SK-N-SH (cell line): ENCODE data around the gene MICAL2. TPM values are rescaled to one million over a fixed set of nuclear protein-coding genes. Genes with fewer than 3 reads are reported as not detected.

Experiments used
- CTCF ChIA-PET: fragments of 300-600, 350-600 bp; formaldehyde crosslinking; extraction: SDS; loops from one replicate; lab custom pipeline; 2021; lab: Yijun Ruan, JAX
- POLR2A ChIA-PET: fragments of 350-600 bp; sonication (Branson Sonifier 250); formaldehyde crosslinking; extraction: SDS; loops from one replicate; lab custom pipeline; 2020; ENCODE audit warnings: antibody characterized with exemption, inconsistent platforms; lab: Yijun Ruan, JAX
- DNase-seq: peaks from one replicate; pipeline ENCODE4 v3.0.0; 2012
- H2AFZ ChIP-seq: fragments of 200-600 bp; sonication (generic); 2 replicates; pipeline ENCODE4 v1.8.1; 2016; ENCODE audit warnings: antibody characterized with exemption, mild to moderate bottlenecking, low read depth
- H3F3A ChIP-seq: fragments of 200-600 bp; sonication (generic); replicated peaks from 2 replicates; pipeline ENCODE3; 2016; ENCODE audit warnings: antibody characterized with exemption, mild to moderate bottlenecking; ENCODE audit not compliant: insufficient read depth
- H3K27ac ChIP-seq, 2 experiments: fragments of 200-500 bp in 1 of 2; fragments of 200-600 bp in 1 of 2; sonication (Bioruptor generic) in 1 of 2; sonication (generic), shearing (Covaris generic) in 1 of 2; 2 replicates each; pipeline versions ENCODE4 v1.5.1 to v1.6.1; 2014 to 2016; ENCODE audit warnings: low read depth in 2 of 2, inconsistent platforms in 1 of 2, low read length in 1 of 2, mild to moderate bottlenecking in 1 of 2, mixed read lengths in 1 of 2
- H3K27me3 ChIP-seq: fragments of 200-600 bp; sonication (generic), shearing (Covaris generic); 2 replicates; pipeline ENCODE4 v1.6.1; 2016; ENCODE audit warnings: mixed run types; ENCODE audit not compliant: insufficient read depth
- H3K36me3 ChIP-seq, 2 experiments: fragments of 200-500 bp in 1 of 2; fragments of 200-600 bp in 1 of 2; sonication (Bioruptor generic) in 1 of 2; sonication (generic) in 1 of 2; replicated peaks in 1 of 2; 2 replicates each; pipeline versions ENCODE3 to v1.5.1; 2014 to 2016; ENCODE audit warnings: low read length in 1 of 2, mild to moderate bottlenecking in 1 of 2; ENCODE audit not compliant: insufficient read depth in 2 of 2, control insufficient read depth in 1 of 2
- H3K4me1 ChIP-seq, 2 experiments: fragments of 200-500 bp in 1 of 2; fragments of 200-600 bp in 1 of 2; sonication (Bioruptor generic) in 1 of 2; sonication (generic), shearing (Covaris generic) in 1 of 2; 2 replicates each; pipeline versions ENCODE4 v1.5.1 to v1.6.1; 2014 to 2016; ENCODE audit warnings: low read depth in 1 of 2, low read length in 1 of 2, mixed run types in 1 of 2; ENCODE audit not compliant: insufficient read depth in 2 of 2, control insufficient read depth in 1 of 2
- H3K4me2 ChIP-seq: fragments of 200-600 bp; sonication (generic), shearing (Covaris generic); 2 replicates; pipeline ENCODE4 v1.6.1; 2017; ENCODE audit warnings: mixed run types
- H3K4me3 ChIP-seq, 2 experiments: fragments of 200-500 bp in 1 of 2; fragments of 200-600 bp in 1 of 2; sonication (Bioruptor generic) in 1 of 2; sonication (generic), shearing (Covaris generic) in 1 of 2; 2 replicates each; pipeline versions ENCODE4 v1.5.1 to v1.8.1; 2014 to 2016; ENCODE audit warnings: low read depth in 2 of 2, inconsistent platforms in 1 of 2, low read length in 1 of 2, mild to moderate bottlenecking in 1 of 2, mixed read lengths in 1 of 2, moderate library complexity in 1 of 2
- H3K79me2 ChIP-seq: fragments of 200-600 bp; sonication (generic); 2 replicates; pipeline ENCODE4 v1.8.1; 2017; ENCODE audit warnings: mild to moderate bottlenecking; ENCODE audit not compliant: insufficient read depth
- H3K9ac ChIP-seq: fragments of 200-600 bp; sonication (generic); 2 replicates; pipeline ENCODE4 v1.6.1; 2017; ENCODE audit warnings: mixed run types
- H3K9me2 ChIP-seq: fragments of 200-600 bp; sonication (generic); 2 replicates; pipeline ENCODE4 v1.6.1; 2017; ENCODE audit warnings: mixed run types
- H3K9me3 ChIP-seq: fragments of 200-600 bp; sonication (generic); 2 replicates; pipeline ENCODE4 v1.6.1; 2017; ENCODE audit warnings: mixed run types, mild to moderate bottlenecking, moderate library complexity
- H4K20me1 ChIP-seq: fragments of 200-600 bp; sonication (generic); 2 replicates; pipeline ENCODE4 v1.6.1; 2017; ENCODE audit warnings: mild to moderate bottlenecking, mixed run types; ENCODE audit not compliant: insufficient read depth
- CHD2 ChIP-seq: fragments of 150-350 bp; IDR thresholded peaks from 2 replicates; pipeline ENCODE4 v1.6.1; 2018; ENCODE audit warnings: low read length; ENCODE audit not compliant: partially characterized antibody
- FOXJ3 ChIP-seq: sonication (generic); formaldehyde crosslinking; IDR thresholded peaks from 2 replicates; pipeline ENCODE4 v1.5.1; 2020; ENCODE audit warnings: mild to moderate bottlenecking, missing genetic modification reagents
- GABPA ChIP-seq: IDR thresholded peaks from 2 replicates; pipeline ENCODE4 v1.4.0; 2012; ENCODE audit warnings: low read depth, mild to moderate bottlenecking
- JUND ChIP-seq: IDR thresholded peaks from 2 replicates; pipeline ENCODE4 v1.4.0; 2012
- NFIC ChIP-seq: IDR thresholded peaks from 2 replicates; pipeline ENCODE4 v1.4.0; 2012; ENCODE audit warnings: borderline replicate concordance
- POLR2AphosphoS5 ChIP-seq: IDR thresholded peaks from 2 replicates; pipeline ENCODE4 v1.6.1; 2012; ENCODE audit warnings: low read depth, low read length
- RCOR1 ChIP-seq: fragments of 150-350 bp; IDR thresholded peaks from 2 replicates; pipeline ENCODE4 v1.6.1; 2017; ENCODE audit warnings: antibody characterized with exemption, low read length
- SIN3A ChIP-seq: IDR thresholded peaks from 2 replicates; pipeline ENCODE4 v1.6.1; 2012; ENCODE audit warnings: low read depth, mild to moderate bottlenecking, low read length, moderate library complexity, borderline replicate concordance
- TCF12 ChIP-seq: IDR thresholded peaks from 2 replicates; pipeline ENCODE4 v1.4.0; 2012
- YY1 ChIP-seq: IDR thresholded peaks from 2 replicates; pipeline ENCODE4 v1.4.0; 2012; ENCODE audit warnings: low read depth, mild to moderate bottlenecking
- WGBS: methylation state at CpG from one replicate; pipeline ENCODE4 v1.1.6; 2017; ENCODE audit warnings: low lambda C conversion rate; 5-methylcytosine and 5-hydroxymethylcytosine counted together
- polyA plus RNA-seq, 3 experiments: library from polyadenylated mRNA; depleted of rRNA; stranded (reverse); fragments of >200 nt; gene quantifications; 2 replicates each; pipeline ENCODE4 v1.2.3, GENCODE V29; 2012
- TF ChIP-seq, protein P1 (sequence below): fragments of 200-600 bp; sonication (generic); IDR thresholded peaks from 2 replicates; pipeline ENCODE4 v1.6.1; 2017; ENCODE audit warnings: antibody characterized with exemption, mild to moderate bottlenecking, moderate library complexity
- TF ChIP-seq, protein P2 (sequence below): IDR thresholded peaks from 2 replicates; pipeline ENCODE4 v1.4.0; 2012; ENCODE audit warnings: low read depth, borderline replicate concordance
- TF ChIP-seq, protein P3 (sequence below): fragments of 150-350 bp; IDR thresholded peaks from 2 replicates; pipeline ENCODE4 v1.6.1; 2017; ENCODE audit warnings: antibody characterized with exemption, low read length, low read depth, borderline replicate concordance

Gene MICAL2
- polyA plus RNA-seq, 1 of the 3 experiments (the other 2 are of a cell fraction), result 54.6 TPM

DNA sequence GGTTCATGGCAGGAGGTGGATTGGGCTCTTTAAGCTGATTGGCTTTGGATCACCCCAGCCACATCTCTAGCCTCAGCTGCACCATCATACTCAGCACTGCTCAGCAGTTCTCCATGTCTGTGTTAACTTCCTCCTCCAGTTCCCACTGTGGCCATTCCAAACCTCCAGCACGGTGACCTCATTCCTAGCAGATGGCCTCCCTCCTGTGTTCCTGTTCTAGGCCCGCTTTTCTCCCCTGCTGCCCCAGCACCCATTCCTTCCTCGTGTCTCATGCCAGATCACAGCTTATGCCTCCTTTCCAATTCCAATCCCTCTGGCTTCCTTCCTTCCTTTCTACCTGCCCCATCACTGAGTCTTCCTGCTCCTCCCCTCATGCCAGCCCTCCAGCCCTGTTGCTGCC lies 96.1 kb downstream of the MICAL2 start (continued):
- no peak for TF ChIP-seq CHD2
- TF ChIP-seq, protein P1, sequence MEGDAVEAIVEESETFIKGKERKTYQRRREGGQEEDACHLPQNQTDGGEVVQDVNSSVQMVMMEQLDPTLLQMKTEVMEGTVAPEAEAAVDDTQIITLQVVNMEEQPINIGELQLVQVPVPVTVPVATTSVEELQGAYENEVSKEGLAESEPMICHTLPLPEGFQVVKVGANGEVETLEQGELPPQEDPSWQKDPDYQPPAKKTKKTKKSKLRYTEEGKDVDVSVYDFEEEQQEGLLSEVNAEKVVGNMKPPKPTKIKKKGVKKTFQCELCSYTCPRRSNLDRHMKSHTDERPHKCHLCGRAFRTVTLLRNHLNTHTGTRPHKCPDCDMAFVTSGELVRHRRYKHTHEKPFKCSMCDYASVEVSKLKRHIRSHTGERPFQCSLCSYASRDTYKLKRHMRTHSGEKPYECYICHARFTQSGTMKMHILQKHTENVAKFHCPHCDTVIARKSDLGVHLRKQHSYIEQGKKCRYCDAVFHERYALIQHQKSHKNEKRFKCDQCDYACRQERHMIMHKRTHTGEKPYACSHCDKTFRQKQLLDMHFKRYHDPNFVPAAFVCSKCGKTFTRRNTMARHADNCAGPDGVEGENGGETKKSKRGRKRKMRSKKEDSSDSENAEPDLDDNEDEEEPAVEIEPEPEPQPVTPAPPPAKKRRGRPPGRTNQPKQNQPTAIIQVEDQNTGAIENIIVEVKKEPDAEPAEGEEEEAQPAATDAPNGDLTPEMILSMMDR, result no peak
- TF ChIP-seq POLR2AphosphoS5, result no peak
- TF ChIP-seq, protein P2, sequence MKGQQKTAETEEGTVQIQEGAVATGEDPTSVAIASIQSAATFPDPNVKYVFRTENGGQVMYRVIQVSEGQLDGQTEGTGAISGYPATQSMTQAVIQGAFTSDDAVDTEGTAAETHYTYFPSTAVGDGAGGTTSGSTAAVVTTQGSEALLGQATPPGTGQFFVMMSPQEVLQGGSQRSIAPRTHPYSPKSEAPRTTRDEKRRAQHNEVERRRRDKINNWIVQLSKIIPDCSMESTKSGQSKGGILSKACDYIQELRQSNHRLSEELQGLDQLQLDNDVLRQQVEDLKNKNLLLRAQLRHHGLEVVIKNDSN, result no peak
- TF ChIP-seq, all 33 proteins: peak for 0

DNA sequence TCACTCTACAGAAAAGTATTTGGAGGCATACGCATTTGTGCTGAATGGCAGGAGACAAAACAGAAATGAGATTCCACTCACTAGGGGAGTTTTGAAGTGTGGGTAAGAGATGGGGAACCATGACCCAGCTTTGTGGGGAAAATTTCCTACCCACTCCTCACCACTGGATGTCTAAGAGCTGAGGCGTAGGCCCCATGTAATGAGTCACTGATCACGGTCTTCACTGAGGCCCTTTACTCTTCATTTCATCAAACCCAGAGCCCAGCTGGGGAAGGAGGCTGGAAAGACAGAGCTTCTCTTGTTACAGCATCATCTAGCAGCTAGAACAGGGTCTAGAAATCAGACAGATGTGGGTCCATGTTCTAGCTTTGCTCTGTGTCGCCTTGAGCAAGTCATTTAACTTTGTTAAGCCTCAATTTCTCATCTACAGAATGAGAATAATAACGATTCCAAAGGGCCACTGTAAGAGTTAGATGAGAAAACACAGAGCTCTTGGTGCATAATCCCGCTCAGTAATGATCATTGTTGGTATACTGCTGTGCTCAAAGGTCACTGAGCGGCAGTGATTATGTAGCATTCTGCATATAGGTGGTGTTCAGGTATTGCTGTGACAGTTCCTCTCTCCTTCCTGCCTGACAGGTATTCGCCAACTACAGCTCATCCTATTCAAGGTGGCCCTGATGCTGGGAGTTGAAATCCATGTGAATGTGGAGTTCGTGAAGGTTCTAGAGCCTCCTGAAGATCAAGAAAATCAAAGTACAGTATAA lies 97.2 kb downstream of the MICAL2 start:
- Histone ChIP-seq H3K27me3 (no peaks in the 10 kb centered on the region), H4K20me1 (no peaks in the 10 kb centered on the region), H3K79me2 (peaks cover 88% of the 10 kb centered on the region), H3K4me2 (no peak overlapping the region)
- CTCF ChIA-PET, result interaction anchor here (1.0 to 1.3 kb wide), 3 partner anchors 10 to 29 kb away, joined by 3 read pairs; no protein-coding TSS in a partner anchor
- no peak for DNase-seq
- TF ChIP-seq JUND (0 out of 2 replicates have a peak, but pooled peaks have one; percentile 25), TCF12 (peak; percentile 41; the same call in 1 of the 2 replicates), FOXJ3 (CRISPR knock-in tag) (no peak), NFIC (no peak), SIN3A (no peak), YY1 (no peak), GABPA (no peak), RCOR1 (no peak), POLR2AphosphoS5 (no peak)
- TF ChIP-seq, protein P3, sequence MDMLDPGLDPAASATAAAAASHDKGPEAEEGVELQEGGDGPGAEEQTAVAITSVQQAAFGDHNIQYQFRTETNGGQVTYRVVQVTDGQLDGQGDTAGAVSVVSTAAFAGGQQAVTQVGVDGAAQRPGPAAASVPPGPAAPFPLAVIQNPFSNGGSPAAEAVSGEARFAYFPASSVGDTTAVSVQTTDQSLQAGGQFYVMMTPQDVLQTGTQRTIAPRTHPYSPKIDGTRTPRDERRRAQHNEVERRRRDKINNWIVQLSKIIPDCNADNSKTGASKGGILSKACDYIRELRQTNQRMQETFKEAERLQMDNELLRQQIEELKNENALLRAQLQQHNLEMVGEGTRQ, result no peak
- TF ChIP-seq, all 33 proteins: peak for 2
- Histone ChIP-seq H3K9ac (peak overlapping the region; percentile 5; the same call in 1 of the 2 replicates), H3K4me1 (peaks cover 0 to 2% of the 10 kb centered on the region in 2 experiments; a peak in 1 of 4 replicates), H2AFZ (no peak overlapping the region), H3K27ac (peak overlapping the region in 1 of 2 experiments; percentile 100; a peak in 2 of 4 replicates), H3K9me3 (no peaks in the 10 kb centered on the region), H3F3A (peaks cover 9% of the 10 kb centered on the region), H3K36me3 (peaks cover 31 to 83% of the 10 kb centered on the region in 2 experiments), H3K4me3 (no peak overlapping the region), H3K9me2 (no peaks in the 10 kb centered on the region)
- POLR2A ChIA-PET, result no interaction called here
- WGBS, result 94% methylated on average over 8 of the region's 9 CpGs
